Thoracic aorta (tissue), 2 donors: Measurements from ENCODE around the gene NTNG2. TPM values are rescaled to one million over a fixed set of nuclear protein-coding genes. Genes with fewer than 3 reads are reported as not detected.

Experiments used
- ATAC-seq: fragments of 150-250 bp; one replicate; pipeline ENCODE4 v1.8.0; 2017; ENCODE audit warnings: low read depth; ENCODE audit not compliant: insufficient number of reproducible peaks, low FRiP score
- DNase-seq: peaks from one replicate; pipeline ENCODE4 v3.0.0-alpha.2; 2020; ENCODE audit warnings: low spot score
- H3K27ac ChIP-seq, 2 donors: fragments of 200-600 bp; sonication (generic); 1 replicate in 1 of 2; 2 replicates in 1 of 2; pipeline ENCODE4 v1.5.1; 2016; ENCODE audit warnings: mild to moderate bottlenecking in 2 of 2, moderate library complexity in 2 of 2
- H3K27me3 ChIP-seq: fragments of 200-600 bp; sonication (generic); replicated peaks from 2 replicates; pipeline ENCODE4 v1.6.0; 2016; ENCODE audit warnings: mild to moderate bottlenecking; ENCODE audit not compliant: insufficient read depth
- H3K36me3 ChIP-seq: fragments of 200-600 bp; sonication (generic); one replicate; pipeline ENCODE4 v1.5.1; 2016
- H3K4me1 ChIP-seq, 2 donors: fragments of 200-600 bp; sonication (generic); 1 replicate in 1 of 2; 2 replicates in 1 of 2; pipeline versions ENCODE4 v1.5.1 to v1.6.0; 2016; ENCODE audit warnings: low read depth in 2 of 2, mild to moderate bottlenecking in 1 of 2; ENCODE audit not compliant: control insufficient read depth in 1 of 2
- H3K4me3 ChIP-seq: fragments of 200-600 bp; sonication (generic); 2 replicates; pipeline ENCODE4 v1.5.1; 2016; ENCODE audit warnings: mild to moderate bottlenecking
- H3K9me3 ChIP-seq: fragments of 200-600 bp; sonication (generic); 2 replicates; pipeline ENCODE4 v1.5.1; 2016
- total RNA-seq, 2 donors: library from RNA; depleted of rRNA; stranded (reverse); fragments of >200 nt; gene quantifications; one replicate each; pipeline versions ENCODE4 v1.1.0 to v1.2.3, GENCODE V29; 2016
- TF ChIP-seq, protein P1 (sequence below): fragments of 200-600 bp; sonication (generic); IDR thresholded peaks from one replicate; pipeline ENCODE4 v1.5.1; 2019; ENCODE audit warnings: antibody characterized with exemption

Gene NTNG2
- total RNA-seq, 2 donors from 2014 or later = 1.2 to 2.0 TPM

GRCh38 chr9:132218208-132218607 is 56.4 kb downstream of the NTNG2 start:
- Histone ChIP-seq H3K4me3 (no peak overlapping the region), H3K9me3 (no peaks in the 10 kb centered on the region), H3K36me3 (no peaks in the 10 kb centered on the region), H3K27me3 (no peaks in the 10 kb centered on the region), H3K4me1 (peaks cover 0 to 14% of the 10 kb centered on the region in 2 donors), H3K27ac (no peak overlapping the region)
- no peak for DNase-seq
- ATAC-seq = no peak
- TF ChIP-seq, protein P1, sequence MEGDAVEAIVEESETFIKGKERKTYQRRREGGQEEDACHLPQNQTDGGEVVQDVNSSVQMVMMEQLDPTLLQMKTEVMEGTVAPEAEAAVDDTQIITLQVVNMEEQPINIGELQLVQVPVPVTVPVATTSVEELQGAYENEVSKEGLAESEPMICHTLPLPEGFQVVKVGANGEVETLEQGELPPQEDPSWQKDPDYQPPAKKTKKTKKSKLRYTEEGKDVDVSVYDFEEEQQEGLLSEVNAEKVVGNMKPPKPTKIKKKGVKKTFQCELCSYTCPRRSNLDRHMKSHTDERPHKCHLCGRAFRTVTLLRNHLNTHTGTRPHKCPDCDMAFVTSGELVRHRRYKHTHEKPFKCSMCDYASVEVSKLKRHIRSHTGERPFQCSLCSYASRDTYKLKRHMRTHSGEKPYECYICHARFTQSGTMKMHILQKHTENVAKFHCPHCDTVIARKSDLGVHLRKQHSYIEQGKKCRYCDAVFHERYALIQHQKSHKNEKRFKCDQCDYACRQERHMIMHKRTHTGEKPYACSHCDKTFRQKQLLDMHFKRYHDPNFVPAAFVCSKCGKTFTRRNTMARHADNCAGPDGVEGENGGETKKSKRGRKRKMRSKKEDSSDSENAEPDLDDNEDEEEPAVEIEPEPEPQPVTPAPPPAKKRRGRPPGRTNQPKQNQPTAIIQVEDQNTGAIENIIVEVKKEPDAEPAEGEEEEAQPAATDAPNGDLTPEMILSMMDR = no peak

- no peak for ATAC-seq
- no peaks in the 10 kb centered on the region for H3K27me3 ChIP-seq
- no peak overlapping the region for H3K27ac ChIP-seq
- H3K9me3 ChIP-seq = no peaks in the 10 kb centered on the region
- no peak for DNase-seq
- TF ChIP-seq, protein P1 = no peak
- no peaks in the 10 kb centered on the region for H3K4me1 ChIP-seq
- no peak overlapping the region for H3K4me3 ChIP-seq
- no peaks in the 10 kb centered on the region for H3K36me3 ChIP-seq
These were observed 60.1 kb downstream of the NTNG2 start for GRCh38 chr9:132221941-132222340.

DNA sequence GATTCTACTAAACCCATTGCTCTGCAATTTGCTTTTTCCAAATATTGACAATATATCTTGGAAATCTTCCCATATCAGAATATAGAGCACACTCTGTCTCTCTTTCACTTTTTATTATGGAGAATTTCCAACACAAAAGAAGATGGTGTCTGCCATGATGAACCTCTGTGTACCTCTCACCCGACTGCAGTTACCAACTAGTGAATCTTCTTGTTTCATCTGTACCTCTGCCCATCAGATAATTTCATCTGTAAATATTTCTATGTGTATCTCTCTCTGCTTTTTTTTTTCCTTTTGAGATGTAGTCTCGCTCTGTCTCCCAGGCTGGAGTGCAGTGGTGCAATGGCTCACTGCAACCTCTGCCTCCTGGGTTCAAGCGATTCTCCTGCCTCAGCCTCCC is 62.8 kb downstream of the NTNG2 start:
- ATAC-seq (no peak), DNase-seq (no peak)
- Histone ChIP-seq H3K36me3 (no peaks in the 10 kb centered on the region), H3K27ac (no peak overlapping the region), H3K4me1 (no peaks in the 10 kb centered on the region), H3K9me3 (no peaks in the 10 kb centered on the region), H3K4me3 (no peak overlapping the region), H3K27me3 (no peaks in the 10 kb centered on the region)
- TF ChIP-seq, protein P1 = no peak

GRCh38 chr9:132226571-132227430 is 64.9 kb downstream of the NTNG2 start:
- no peak for ATAC-seq
- no peaks in the 10 kb centered on the region for H3K36me3 ChIP-seq

DNA sequence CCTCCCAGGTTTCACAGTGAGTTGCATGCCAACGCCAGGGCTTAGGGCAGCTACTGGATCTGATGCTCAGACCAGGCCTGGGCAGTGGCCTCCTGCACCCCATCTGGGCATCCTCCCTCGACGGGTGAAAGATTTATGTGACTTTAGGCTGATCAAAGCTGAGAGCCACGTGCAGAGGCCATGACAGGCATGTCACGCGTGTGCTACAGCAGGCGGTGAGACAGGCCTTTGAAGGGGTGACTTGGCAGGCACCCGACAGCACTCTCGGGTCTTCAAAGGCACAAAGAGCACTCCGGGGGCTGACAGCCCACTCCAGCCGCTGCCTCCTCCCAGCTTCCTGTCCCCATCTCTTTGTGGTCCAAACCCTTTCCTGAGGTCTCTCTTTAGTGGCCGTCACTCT is 66.2 kb downstream of the NTNG2 start:
- no peak overlapping the region for H3K27ac ChIP-seq
- TF ChIP-seq, protein P1 = no peak
- H3K4me1 ChIP-seq = no peaks in the 10 kb centered on the region
- ATAC-seq (no peak), DNase-seq (no peak)
- no peak overlapping the region for H3K4me3 ChIP-seq
- no peaks in the 10 kb centered on the region for H3K9me3 ChIP-seq
- no peaks in the 10 kb centered on the region for H3K36me3 ChIP-seq
- no peaks in the 10 kb centered on the region for H3K27me3 ChIP-seq

More at GRCh38 chr9:132226571-132227430, 64.9 kb downstream of the NTNG2 start:
- Histone ChIP-seq H3K4me1 (no peaks in the 10 kb centered on the region), H3K27ac (no peak overlapping the region), H3K9me3 (no peaks in the 10 kb centered on the region), H3K27me3 (no peaks in the 10 kb centered on the region), H3K4me3 (no peak overlapping the region)
- DNase-seq = no peak
- TF ChIP-seq, protein P1 = no peak
